Measurements from ENCODE around the gene CHAC2.

GRCh38 chr2:53725662-53726061, 41.9 kb upstream of the CHAC2 start:
- TF ChIP-seq CTCF (IDR thresholded peaks at IDR 0.05) (no peak), EZH2 (IDR thresholded peaks at IDR 0.05; ENCODE audit: borderline replicate concordance, insufficient read depth, low read depth, low read length, poor library complexity, severe bottlenecking) (no peak)

Measured in B cell (primary cell).